HG02884 (cell line): Measurements from ENCODE around the gene FOXK2.

ENCODE experiments used
- ATAC-seq: cut with Tn5 transposase; IDR thresholded peaks from one replicate; pipeline ENCODE4 v1.9.1; 2021; ENCODE audit warnings: mild to moderate bottlenecking, moderate library complexity; ENCODE audit not compliant: unreplicated experiment

Gene FOXK2

DNA sequence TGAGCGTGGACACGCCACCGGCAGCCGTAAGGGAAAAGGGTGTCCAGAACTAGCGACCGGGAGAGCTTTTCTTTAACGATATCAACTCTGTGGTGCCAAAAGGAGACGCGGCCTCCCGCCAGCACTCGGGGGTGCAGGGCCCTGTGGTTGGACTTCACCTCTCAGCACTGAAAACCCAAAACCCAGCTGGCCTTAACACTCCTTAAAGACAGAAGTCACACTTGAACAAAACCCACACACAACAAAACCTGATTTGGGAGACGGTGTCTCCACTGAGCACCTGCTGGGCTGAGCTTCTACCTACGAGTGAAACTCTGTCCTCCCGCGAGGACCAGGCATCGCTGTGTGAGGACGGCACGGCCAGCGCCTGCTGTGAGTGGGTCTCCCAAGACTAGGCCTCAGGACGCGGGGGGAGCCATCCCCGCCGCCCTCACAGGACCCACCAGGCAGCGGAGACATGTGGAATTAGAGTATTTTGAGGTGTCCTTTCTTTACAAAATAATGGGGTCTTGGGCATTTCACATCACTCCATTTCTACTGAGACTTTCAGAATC, 82.0 kb downstream of the FOXK2 start:
- ATAC-seq, result no peak

DNA sequence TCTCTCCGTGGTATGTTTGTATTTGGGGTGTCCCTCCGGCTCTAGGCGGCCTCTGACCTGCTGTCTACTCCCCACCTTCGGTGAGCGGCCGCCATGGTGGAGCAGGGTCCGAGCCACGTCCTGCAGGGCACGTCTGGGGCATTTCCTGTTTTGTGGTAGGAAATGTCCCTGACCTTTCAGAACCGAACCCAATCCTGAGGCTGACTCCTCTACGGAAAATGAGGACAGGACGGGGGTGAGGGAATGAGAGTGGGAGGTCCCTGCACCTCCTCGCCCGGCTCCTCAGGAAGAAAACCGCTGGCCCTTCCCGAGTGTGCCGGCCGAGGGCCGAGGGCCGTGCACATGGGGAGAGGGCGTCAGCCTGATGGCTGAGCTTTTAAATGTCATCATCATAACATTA, 83.0 kb downstream of the FOXK2 start:
- no peak for ATAC-seq

DNA sequence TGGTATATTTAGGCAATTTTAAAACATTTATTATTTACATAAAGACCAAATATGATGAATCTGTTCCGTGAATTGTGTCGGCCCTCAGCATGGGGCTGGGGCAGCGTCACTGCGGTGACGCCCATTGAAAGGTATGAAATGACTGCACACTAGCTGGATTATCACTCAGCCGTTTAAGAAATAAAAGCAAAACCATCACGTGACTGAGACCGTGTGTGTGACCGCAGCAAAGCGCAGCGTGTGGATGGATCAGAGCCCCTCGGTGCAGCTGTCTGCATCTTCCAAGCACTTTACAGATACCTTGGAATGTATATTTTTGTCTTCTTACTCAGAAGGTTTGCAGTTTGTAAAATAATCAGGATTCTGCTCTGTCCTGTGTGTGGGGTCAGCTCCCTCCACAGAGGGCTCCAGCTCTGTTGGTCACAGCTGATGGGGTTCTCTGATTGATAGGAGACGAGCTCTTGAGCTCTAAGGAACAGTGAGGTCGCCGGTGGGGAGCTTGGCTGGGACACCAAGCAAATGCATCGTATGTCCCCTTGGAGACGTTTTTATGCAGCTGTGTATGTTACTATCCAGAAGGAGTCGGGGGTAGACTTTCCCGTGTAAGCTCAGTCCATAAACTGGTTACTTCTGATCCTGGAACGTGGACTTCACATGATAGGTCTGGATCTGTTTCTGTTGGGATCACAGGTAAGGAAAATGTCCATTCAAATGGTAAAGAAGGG, 83.6 kb downstream of the FOXK2 start:
- ATAC-seq, result no peak

- ATAC-seq, result no peak
These were observed 84.5 kb downstream of the FOXK2 start for GRCh38 chr17:82603981-82604448.

- ATAC-seq, result no peak
These were observed 85.0 kb downstream of the FOXK2 start for GRCh38 chr17:82604532-82604931.

DNA sequence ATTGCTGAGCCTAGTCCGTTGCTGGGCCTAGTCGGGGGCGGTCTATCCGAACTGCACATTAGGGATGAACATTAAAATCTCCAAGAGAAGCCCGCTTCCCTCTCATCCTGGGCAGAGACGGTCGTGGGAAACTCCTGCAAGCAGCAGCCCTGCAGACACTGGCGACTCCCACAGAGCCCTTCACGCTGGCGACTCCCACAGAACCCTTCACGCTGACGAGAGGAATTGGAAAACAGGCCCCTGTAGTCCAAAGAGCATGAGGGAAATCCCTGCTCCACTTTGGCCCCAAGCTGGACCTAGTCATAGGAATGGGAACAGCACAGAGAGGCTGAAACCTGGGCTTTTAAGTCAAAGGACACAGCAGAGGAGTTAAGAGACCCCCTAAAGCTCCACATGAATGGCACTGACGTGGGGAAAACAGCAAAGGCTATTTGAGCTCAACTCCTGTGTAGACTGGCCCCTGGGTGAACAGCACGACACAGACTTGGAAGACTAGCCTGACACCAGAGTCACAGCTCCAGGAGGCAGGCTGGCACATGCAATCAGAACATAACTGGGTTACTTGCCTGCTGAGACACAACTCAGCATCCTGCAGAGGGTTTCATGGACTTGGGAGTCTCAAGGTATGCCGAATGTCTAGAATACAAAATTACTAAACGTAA, 86.5 kb downstream of the FOXK2 start:
- no peak for ATAC-seq

DNA sequence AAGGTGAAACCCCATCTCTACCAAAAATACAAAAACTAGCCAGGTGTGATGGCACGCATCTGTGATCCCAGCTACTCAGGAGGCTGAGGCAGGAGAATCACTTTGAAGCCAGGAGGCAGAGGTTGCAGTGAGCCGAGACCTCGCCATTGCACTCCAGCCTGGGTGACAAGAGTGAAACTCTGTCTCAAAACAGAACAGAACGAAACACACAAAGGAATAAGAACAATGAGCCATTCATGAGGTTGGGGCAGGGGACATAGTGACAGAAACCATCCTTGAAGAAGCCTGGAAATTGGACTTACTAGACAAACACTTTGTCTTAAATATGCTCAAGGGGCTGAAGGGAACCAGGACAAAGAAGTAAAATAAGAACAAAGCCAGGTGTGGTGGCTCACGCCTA, 89.3 kb downstream of the FOXK2 start:
- no peak for ATAC-seq

DNA sequence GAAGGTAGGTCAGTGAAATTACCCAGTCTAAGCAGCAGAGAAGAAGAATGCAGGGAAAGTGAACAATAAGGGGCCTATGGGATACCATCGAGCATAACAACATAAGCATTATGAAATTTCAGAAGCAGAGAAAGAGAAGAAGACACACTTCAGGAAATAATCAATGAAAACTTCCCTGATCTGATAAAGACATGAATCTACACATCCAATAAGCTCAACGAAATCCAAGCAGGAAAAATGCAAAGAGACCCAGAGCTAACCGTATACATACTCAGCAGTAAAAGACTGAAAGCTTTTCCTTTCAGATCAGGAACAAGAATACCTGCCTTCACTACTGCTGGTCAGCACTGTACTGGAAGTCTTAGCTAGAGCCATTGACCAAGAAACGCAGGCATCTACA, 90.1 kb downstream of the FOXK2 start:
- ATAC-seq, result no peak

GRCh38 chr17:82611140-82612058, 91.9 kb downstream of the FOXK2 start:
- no peak for ATAC-seq

DNA sequence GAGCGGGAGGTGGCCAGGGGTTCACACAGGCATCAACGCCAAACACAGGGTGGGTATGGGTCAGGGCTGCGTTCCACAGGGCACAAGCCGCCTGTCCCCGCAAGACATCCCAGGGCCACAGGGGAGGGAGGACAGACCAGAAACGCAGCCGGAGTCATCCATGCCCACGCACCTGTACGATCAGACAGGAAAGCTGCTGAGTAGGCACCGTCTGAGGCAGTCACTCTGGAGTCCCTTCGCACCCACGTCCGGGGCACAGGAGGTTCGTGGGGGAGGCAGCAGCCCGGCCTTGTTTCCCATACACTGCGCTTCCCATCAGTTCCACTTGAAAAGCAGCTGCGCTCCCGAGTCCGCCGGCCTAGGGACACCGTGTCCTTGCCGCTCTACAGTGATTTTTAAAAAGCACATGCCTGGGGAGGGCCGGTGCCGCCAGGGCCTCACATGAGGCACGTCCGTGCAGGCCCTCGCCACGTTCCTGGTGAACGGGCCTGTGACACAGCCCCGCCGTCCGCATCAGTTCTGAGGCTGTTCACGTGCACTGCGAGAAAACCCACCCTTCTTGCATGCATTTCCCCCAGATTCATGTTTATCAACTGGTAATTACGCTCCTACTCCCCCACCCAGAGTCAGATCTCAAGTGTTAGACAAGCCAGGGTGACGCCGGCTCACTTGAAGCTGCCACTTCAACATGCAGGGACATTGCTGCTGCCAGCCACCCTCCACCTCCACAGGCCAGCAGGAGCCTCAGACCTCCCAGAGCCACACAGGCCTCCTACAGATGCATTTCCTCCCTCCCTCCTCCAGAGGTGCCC, 94.0 kb downstream of the FOXK2 start:
- no peak for ATAC-seq

- no peak for ATAC-seq
These were observed 94.6 kb downstream of the FOXK2 start for GRCh38 chr17:82614095-82614631.

GRCh38 chr17:82615084-82616020, 95.8 kb downstream of the FOXK2 start:
- no peak for ATAC-seq

- ATAC-seq, result no peak
These were observed 96.6 kb downstream of the FOXK2 start for GRCh38 chr17:82616021-82616711.

DNA sequence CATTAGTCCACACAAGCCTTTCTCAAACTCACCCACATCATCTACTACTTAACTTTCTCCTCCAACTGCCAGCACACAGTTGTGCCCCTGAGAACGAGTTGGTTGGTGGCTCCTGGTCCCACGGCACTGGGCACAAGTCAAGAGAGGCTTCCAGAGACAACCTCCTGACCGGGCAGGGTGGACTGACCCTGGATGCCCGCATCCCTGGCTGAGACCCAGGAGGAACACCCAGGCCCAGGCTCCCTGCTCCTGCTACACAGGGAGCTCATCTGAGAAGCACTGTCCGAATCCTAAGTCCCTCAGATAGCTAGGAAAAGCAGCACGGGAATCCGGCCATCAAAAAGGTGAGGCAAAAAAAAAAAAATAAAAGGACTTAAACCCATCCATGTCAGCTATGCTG, 99.7 kb downstream of the FOXK2 start:
- no peak for ATAC-seq

GRCh38 chr17:82619641-82620040, 100.1 kb downstream of the FOXK2 start:
- no peak for ATAC-seq

- no peak for ATAC-seq
These were observed 104.2 kb downstream of the FOXK2 start for GRCh38 chr17:82623707-82624106.

- ATAC-seq, result no peak
These were observed 107.9 kb downstream of the FOXK2 start for GRCh38 chr17:82627405-82627804.

DNA sequence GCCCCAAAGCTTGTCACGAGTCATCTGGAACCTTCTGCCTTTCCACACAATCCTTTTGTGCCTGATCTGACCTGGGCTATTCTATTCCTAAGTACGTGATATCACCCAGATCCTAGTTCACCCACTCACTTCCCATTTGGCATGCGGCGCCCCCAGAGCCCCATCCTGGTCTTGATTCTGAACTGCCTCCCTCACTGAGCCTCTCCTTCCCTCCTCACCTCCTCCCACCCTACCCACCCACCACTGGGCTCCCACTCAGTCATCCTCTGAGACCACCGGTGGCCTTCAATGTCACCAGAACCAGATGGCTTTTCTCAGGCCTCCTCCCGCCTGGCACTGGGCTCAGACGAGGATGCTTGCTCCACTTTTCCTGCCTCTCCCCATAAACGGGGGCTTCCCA, 110.2 kb downstream of the FOXK2 start:
- ATAC-seq, result no peak
